GM19240 (cell line): ENCODE results near the gene OTOF.

Experiments used
- DNase-seq: peaks from one replicate; pipeline ENCODE4 v3.0.0; 2011; ENCODE audit warnings: low spot score; ENCODE audit not compliant: insufficient read length

The OTOF gene

GRCh38 chr2:26412091-26412673, 65.7 kb downstream of the OTOF start:
- no peak for DNase-seq

GRCh38 chr2:26411419-26411818, 66.5 kb downstream of the OTOF start:
- DNase-seq: no peak

- no peak for DNase-seq
These were observed 67.1 kb downstream of the OTOF start for GRCh38 chr2:26410764-26411243.

- no peak for DNase-seq
These were observed 68.1 kb downstream of the OTOF start for GRCh38 chr2:26409785-26410184.

- no peak for DNase-seq
These were observed 70.4 kb downstream of the OTOF start for GRCh38 chr2:26407526-26407925.
